NCI-H1417 treated with DMSO at 0.1 percent for 48 hours (cell line): ENCODE data around the gene CUZD1.

Source experiments
- DNase-seq: peaks from one replicate; lab custom pipeline; 2025; lab: John Stamatoyannopoulos, UW

CUZD1 gene

GRCh38 chr10:122814493-122814892 lies 31.2 kb downstream of the CUZD1 start:
- DNase-seq, result no peak

GRCh38 chr10:122812751-122813150 lies 32.9 kb downstream of the CUZD1 start:
- no peak for DNase-seq

- DNase-seq, result no peak
Measured at GRCh38 chr10:122802282-122802681, 43.4 kb downstream of the CUZD1 start.

DNA sequence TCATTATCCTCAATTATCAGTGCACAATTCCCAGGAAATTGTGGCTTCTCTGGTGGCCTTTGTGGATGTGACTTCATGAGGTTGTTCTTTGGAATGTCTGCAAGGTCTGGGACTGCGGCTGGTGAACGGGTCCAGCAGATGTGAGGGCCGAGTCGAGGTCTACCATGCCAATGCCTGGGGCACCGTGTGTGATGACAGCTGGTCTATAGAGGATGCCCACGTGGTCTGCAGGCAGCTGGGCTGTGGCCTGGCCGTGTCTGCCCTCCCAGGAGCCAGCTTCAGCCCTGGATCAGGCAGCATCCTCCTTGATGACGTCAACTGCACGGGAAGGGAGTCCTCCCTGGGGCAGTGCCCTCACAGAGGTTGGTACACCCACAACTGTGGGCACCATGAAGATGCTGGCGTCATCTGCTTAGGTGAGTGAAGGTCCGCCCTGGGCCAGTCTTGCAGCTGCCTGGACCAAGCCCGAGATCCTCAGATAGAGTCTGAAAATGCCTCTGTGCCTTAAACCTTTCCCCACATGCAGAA lies 46.9 kb downstream of the CUZD1 start:
- no peak for DNase-seq

DNA sequence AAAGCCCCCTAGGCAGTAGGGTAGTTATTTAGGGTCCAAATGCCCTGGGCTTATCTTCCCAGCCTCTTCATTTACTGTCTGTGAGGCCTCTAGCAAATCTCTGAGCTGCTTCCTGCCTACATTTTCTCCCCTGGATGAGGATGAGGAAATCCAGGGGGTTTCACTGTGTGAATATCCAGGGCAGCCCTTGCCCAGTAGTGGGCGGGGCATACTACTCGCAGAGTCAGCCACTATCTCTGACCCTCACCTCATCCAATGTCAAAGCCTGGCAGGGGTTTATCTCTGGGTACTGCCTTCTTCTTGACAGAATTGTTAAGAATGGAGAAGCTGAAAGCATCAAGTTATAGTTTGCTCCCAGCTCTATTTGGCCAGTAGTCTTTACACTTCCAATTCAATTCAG lies 48.9 kb downstream of the CUZD1 start:
- DNase-seq, result no peak

GRCh38 chr10:122795924-122796323 lies 49.7 kb downstream of the CUZD1 start:
- no peak for DNase-seq

DNA sequence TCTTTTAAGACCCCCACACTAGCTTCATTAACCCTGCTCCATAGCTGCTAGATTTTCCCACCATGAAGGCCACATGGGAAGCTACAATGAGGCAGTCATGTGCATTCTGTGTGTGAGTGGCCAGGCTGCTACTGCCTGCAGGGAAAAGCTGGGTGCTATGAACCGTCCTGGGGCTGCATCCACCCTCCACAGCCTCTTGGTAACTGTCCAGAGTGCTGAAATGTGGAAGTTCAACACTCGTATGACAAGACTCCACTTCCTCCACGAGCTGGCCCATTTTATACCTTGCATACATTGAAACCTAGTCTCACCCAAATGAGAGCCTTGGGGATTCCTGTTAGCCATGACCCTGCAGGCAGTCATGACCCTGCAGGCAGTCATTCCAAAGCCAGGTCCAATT lies 59.4 kb downstream of the CUZD1 start:
- no peak for DNase-seq

- no peak for DNase-seq
Measured at GRCh38 chr10:122782911-122783310, 62.7 kb downstream of the CUZD1 start.
